GM18508 (cell line): ENCODE results near the gene ACER2.
"Not testable (repeated sequence)": the region's sequence is repeated elsewhere in the genome, so short reads cannot be mapped to it uniquely, and the experiment has no call there.

Experiments used
- ATAC-seq: cut with Tn5 transposase; IDR thresholded peaks from one replicate; pipeline ENCODE4 v1.9.1; 2021; ENCODE audit warnings: moderate number of reproducible peaks; ENCODE audit not compliant: insufficient read depth, unreplicated experiment

Gene ACER2

DNA sequence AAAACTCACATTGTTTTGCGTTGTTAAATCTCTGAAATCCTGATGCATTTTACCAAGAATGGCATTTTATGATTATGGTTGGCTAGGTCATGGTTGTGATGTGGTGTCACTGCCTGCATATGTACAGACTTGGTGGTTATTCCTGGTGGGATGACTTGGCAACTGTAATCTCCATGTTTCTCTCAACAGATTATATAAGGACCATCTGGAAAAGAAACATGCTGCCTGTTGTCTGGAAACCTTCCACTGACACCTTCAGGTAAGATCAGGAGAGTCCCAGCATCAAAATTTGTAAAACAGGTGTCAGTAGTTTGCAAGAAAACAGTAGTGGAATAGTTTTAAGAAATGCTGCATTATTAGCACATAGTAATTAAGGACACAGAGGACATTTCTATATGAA is 3.0 kb upstream of the ACER2 start:
- ATAC-seq = no peak

DNA sequence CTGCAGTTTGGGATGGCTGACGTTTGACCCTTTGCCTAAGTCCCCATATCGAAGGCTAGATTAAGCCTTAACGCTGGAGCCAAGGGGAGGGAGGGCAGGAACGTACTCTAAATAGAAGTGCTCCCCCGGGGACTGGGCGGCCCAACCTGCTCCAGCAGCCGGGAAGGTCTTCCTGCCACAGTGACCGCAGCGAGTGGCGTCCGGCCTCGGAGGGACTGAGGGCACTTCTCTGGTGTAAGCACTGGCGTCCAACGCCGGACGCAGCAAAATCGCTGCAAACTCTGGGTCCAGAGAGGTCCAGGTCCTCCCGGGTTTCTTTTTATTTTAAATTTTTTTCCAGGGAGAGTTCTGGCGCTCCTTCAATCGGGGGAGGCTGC is 505 bp upstream of the ACER2 start:
- peak; percentile 8 for ATAC-seq

DNA sequence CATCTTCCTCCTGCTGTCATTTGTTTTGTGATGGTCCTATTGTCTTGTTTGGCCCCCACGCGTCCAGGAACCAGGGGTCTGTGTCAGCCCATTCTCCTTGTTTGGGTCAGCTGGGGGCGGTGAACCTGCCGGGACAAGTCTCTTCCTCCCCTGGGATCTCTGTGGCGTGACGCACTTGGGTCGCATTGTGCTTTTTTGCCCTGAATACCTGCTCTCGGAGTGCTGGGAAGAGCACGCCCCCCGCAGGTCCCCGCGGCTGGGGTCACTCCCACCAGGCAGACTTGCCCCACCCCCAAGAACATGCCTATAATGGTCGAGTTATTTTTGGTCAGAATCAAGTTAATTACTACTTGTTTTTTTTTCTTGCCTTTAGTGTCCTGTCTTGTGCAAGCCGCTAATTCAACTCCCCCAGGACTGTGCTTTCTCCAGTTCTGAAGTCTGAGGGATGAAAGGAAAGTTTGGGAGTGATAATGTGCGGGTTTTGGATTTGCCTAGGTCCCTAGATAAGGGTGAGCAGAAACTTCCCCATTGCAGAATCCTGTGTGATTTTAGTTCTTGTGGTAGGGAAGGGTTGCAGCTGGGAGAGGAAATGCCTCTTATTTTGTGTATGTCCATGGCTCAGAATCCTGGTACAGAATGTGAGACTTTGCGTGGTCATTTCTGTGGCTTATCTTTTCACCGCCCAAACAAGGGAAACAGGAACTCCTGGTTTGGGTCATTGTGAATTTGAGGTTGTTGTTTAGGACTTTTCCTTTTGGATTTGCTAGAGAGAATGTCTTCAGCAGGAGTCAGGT is 789 bp downstream of the ACER2 start:
- no peak for ATAC-seq

DNA sequence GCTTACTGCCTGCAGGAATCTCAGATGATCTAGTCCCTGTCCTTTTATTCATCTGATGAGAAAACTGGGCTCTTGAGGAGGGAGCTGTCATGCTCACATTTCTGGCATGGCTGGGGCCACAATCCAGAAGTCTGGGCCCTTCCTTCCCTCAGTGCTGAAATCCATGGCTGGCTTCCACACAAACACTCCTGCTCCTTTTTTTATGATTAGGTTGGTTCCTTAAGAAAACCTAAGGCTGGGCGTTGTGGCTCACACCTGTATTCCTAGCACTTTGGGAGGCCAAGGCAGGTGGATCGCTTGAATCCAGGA is 1.3 kb downstream of the ACER2 start:
- ATAC-seq = no peak

DNA sequence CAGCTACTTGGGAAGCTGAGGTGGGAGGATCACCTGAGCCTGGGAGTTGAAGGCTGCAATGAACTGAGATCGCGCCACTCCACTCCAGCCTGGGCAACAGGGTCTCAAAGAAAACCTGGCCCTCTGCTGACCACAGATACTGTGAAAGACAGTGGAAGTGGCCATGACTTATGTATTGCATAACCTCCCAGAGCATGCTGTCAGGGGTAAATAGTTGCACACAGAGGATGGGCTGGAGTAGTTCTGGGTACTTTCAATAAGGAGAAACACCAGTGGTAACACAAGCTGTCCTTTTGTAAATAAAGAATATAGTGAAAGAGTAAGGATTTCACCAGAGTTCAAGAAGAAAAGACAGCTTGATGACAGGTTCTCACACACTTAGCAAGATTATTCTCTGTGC is 1.8 kb downstream of the ACER2 start:
- no peak for ATAC-seq

DNA sequence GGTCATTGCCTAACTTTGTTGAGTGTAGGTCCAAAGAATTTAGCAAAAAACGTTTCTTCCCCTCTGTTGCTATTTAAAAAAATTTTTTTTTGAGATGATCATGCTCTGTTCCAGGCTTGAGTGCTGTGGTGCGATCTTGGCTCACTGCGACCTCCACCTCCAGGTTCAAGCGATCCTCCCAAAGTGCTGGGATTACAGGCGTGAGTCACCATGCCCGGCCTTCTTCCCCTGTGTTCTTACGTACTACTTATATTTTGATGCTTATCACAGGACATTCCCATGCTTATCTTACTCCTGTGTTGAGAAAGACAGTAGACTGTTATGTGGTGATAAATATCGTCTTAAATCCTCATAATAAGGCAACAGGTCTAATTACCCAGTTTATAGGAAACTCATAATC is 2.5 kb downstream of the ACER2 start:
- ATAC-seq = no peak

DNA sequence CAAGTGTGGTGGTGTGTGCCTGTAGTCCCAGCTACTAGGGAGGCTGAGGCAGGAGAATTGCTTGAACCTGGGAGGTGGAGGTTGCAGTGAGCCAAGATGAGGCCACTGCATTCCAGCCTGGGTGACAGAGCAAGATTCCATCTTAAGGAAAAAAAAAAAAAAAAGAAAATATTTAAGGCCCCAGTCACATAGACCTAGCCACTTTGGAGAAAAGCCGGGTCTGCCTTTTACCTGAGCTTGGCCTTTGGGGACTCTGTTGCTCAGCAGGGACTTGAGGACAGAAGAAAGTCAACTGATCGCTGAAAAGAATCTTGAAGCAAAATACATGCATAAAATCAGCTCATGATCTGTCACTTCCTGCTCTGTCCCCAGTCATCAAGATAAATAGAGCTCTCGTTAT is 4.6 kb downstream of the ACER2 start:
- ATAC-seq = not testable (repeated sequence)

DNA sequence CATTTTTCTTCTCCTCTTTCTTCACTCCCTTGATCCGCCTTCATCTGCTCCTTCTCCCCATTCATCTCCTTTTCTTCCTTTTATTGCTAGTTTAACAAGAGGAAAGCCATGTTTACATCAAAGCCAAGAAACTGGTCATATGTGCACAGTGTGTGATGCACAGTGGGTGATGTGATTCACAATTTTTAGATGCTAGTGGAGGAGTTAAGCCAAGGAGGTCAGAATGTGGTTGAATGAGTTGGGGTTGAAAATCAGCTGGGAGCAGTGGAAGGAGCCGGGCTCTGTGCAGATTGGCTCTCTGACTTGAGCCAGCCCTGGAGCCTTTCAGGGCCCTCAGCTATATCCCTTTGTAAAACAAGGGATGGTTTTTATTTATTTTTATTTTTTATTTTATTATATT is 7.3 kb downstream of the ACER2 start:
- no peak for ATAC-seq

DNA sequence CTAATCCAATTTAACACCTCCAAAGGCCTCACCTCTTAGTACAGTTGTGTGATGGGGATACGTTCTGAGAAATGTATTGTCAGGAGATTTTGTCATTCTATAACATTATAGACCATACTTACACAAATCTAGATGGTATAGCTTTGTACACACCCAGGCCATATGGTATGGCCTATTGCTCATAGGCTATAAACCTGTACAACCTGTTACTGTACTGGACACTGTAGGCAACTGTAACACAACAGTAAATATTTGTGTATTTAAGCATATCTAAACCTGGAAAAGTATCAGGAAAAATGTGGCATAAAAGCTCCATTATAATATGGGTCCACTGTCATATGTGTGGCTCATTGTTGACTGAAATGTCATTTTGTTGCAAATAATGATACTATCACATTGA is 12.1 kb downstream of the ACER2 start:
- no peak for ATAC-seq

DNA sequence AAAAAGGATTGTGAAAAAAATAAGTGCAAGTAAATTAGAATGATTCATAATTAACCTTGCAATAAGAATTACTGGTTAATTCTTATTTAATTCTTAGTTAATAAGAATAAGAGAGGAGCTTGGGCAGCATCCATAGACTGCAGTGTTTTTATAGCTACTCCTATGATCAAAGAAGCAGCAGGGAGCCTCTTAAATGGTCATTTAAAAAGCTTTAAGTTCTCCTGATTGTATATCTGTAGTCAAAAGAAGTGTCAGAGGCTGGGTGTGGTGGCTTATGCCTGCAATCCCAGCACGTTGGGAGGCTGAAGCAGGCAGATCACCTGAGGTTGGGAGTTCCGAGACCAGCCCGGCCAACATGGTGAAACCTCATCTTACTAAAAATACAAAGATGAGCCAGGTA is 14.4 kb downstream of the ACER2 start:
- ATAC-seq = no peak

DNA sequence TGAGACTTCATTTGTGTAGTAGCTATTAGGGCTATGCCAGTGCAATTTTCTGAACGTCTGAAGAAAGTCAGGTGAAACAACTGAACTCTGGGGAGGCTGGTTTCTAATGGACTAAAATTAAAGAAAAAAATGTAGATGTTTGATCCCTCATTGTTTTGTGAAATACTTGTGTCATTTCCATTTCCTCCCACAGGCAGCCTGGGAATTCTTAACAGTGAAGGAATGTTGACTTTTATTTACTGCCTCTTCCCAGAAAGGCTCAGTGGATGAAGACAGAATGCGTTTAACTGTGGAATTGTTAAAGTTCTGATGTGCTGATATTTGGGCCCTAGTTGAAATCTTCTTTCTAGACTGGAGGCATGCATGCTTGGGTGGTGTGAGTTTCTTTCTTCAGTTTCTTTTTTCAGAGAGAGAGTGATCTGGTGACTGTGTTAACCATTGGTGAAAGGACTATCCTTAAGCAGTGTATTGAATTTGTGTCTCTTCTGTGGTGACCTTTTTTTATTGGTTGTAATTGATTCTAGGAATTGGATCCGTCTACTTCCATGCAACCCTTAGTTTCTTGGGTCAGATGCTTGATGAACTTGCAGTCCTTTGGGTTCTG is 15.5 kb downstream of the ACER2 start:
- ATAC-seq = no peak

DNA sequence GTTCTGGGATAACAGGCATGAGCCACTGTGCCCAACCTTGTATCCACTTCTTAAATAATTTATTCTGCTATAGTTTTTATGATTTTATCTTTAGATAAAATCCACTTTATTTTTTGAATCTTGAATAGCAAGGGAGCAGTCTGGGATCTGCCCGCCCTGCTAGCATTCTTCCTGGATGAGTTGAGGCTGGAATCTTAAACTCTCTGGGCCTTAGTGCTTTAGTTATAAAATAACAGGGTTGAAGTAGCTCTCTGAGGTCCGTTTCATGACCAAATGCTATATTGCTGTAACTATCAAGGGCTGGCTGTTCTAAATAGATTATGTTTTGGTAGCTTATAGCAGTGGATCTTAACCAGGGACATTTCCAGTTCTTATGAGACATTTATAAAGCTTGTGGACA is 20.8 kb downstream of the ACER2 start:
- no peak for ATAC-seq

DNA sequence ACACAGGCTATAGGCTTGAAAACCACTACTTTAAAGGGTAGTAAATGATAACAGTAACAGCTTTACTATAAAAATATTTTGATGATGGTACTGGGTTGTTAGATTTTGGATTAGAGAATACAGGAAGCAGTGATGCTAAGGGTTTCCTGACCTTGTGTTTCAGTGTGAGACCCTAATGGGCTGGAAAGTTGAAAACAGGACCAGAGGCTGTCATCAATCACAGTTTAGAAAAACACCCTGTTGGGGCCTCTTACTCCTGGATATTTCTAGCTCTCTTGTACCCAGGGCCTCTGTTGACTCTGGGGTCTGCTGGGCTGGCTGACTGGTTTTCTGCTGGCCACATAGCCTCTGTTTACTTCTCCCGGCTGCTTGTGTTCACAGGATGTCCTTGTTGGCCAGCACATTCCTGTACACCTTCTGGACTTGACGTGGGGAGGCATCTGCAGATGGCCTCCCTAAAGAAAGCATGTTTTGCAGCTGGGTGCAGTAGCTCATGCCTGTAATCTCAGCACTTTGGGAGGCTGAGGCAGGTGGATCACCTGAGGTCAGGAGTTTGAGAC is 21.5 kb downstream of the ACER2 start:
- no peak for ATAC-seq

DNA sequence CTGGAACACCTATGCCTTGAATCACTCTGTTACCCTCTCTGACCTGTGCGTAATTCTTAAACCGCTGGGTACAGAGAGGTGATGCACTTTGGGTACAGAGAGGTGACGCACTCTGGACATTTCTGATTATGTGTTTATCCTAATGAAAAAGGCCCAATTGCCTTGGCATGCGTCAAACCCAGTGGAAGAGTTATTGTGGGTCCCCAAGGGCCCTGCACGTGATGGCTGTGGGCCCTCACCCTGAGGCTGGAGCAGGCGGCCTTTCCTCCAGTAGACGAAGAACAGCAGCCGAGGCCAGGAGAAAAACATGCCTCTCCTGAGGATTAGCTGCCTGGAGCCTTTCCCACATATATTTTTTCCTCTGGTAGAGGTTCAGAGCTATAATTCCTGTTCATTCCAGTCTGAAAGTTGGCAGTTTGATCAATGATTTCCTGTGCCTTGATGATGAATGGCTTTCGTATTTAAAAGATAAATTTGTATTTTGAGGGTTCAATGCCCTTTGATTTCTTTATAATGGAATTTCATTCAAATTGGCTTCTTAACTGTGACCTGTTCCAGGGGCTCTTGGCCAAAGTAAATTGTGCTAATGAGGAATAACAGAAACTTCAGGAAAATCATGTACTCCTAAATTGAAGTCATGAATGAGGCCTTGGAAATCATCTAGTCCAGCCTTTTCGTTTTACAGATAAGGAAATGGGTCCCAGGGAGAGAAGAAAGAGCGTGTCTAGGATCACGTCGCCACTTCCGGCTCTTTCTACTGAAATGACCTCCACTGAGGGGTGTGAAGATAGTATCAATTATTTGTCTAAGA is 22.8 kb downstream of the ACER2 start:
- no peak for ATAC-seq

DNA sequence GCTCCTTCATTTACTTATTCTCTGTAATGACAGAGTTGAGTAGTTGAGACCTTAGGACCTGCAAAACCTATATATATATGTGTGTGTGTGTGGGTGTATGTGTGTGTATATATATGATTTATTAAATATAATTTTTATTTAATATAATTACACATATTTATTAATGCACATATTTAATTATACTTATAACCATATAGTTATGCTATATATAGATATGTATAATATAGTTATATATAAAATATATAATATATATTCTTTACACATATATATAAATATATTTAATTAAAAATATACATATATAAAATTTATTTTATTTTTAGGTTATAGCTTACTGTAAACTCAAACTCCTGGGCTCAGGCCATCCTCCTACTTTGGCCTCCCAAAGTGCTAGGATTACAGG is 23.7 kb downstream of the ACER2 start:
- ATAC-seq = no peak

DNA sequence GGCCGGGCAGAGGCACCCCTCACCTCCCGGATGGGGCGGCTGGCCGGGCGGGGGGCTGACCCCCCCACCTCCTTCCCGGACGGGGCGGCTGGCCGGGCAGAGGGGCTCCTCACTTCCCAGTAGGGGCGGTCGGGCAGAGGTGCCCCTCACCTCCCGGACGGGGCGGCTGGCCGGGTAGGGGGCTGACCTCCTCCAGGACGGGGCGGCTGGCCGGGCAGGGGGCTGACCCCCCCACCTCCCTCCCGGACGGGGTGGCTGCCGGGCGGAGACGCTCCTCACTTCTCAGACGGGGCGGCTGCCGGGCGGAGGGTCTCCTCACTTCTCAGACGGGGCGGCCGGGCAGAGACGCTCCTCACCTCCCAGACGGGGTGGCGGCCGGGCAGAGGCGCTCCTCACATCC is 24.9 kb downstream of the ACER2 start:
- ATAC-seq = not testable (repeated sequence)

DNA sequence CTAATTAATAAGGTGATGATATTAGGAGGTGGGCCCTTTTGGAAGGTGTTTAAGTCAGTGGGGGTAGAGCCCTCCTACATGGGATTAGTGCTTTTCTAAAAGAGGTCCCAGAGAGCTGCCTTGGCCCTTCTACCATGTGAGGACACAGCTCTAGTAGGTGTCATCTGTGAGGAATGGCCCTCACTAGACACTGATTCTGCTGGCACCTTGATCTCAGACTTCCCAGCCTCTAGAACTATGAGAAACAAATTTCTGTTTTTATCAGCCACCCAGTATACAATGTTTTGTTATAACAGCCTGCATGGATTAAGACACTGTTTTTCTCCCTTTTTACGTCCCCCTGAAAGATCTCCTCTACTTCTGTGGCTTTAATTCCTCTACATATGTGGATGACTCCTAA is 31.6 kb downstream of the ACER2 start:
- no peak for ATAC-seq

DNA sequence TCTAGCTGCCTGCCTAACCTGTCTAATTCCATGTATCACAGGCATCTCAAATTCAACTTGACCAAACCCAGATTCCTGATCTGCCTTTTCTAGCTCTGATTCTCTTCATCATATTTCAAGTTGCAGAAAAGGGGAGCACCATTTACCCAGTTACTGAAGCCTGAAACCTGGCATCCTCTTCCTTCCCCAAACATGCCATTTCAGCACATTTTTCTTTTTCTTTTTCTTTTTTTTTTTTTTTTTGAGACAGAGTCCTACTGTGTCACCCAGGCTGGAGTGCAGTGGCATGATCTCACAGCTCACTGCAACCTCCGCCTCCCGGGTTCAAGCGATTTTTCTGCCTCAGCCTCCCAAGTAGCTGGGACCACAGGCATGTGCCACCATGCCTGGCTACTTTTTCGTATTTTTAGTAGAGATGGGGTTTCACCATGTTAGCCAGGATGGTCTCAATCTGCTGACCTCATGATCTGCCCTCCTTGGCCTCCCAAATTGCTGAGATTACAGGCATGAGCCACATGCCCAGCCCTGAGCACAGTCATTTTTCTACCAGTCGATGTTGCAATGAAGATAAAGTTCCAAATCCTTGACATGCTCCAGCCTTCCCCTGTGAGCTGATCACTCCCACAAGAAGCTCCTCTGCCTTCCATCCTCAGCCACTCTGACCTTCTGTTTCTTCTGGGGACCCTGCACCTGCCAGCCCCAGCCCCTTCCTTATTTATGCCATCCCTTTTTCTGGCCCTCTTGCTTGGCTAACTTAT is 32.2 kb downstream of the ACER2 start:
- ATAC-seq = no peak

DNA sequence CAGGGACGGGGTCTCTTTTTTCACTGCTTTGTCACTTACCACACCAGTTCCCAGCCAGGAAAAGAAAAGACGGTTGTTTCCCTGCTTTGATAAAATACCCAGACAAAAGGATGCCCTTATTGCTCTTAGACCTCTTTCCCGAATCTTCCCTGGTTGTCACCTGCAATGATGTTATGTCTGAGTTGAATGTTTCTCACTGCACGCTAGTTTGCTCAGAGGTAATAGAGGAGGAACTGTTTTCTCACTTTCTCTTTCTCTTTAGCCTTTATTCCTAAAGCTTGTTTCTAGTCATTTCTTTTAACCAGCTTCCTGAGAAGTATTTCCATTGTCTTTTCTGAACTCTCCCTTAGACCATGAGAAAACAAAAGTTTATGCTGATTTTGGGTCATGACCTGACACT is 32.9 kb downstream of the ACER2 start:
- peak; percentile 92 for ATAC-seq

DNA sequence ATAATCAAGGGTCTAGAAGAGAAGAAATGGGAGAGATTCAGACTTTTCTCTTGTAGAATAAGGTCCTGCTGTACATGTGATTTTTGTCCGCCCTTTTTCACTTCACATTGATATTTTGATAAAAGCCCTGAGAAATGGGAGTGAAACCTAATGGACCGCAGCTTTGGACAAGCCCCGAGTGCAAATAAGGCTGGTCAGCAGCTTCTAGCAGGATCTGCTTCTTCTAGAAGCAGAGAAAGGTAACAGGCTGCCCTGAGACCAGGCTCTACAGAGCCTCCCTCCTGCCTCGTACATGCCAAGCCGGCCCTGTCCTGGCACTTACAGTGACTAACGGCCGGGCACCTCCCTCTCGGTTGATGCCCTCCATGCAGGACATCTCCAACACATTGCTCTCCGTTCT is 33.4 kb downstream of the ACER2 start:
- ATAC-seq = no peak

DNA sequence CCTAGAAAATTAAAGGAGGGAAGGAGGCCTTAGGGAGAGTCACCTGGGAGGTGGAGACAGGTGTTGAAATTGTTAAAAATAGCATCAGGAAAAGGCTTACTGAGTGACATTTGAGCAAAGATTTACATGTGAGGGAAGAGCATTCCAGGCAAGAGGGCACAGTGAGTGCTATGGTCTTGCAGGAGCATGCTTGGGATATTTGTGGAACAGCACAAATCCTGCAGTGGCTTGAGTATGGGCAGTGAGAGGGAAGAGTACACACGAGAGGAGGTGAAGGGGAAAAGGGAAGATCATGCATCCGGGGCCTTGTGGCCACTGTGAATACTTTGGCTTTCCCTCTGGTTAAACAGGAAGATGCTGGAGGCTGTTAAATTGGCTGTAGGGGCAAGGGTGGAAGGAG is 36.6 kb downstream of the ACER2 start:
- no peak for ATAC-seq
